Panc1 (cell line): ENCODE results near the gene CCDC102A. TPM values are rescaled to one million over a fixed set of nuclear protein-coding genes. Genes with fewer than 3 reads are reported as not detected.

Experiments
- ATAC-seq: fragments of 200-7000 bp; cut with Tn5 transposase; 2 replicates; pipeline ENCODE4 v1.9.1; 2020; ENCODE audit warnings: mild to moderate bottlenecking, moderate library complexity
- BruUV-seq: library from RNA; stranded (reverse); fragments of 400-500 nt; replicated peaks from 2 replicates; lab custom pipeline; 2021; lab: Mats Ljungman, UMichigan
- CTCF ChIA-PET: fragments of 300-600 bp; sonication (Branson Sonifier 250); formaldehyde crosslinking; loops from one replicate; lab custom pipeline; 2022; ENCODE audit warnings: antibody characterized with exemption; lab: Charles Lee
- POLR2A ChIA-PET: fragments of 300-600 bp; sonication (Branson Sonifier 250); formaldehyde crosslinking; loops from one replicate; lab custom pipeline; 2022; ENCODE audit warnings: antibody characterized with exemption; lab: Charles Lee
- DNase-seq: peaks from one replicate; pipeline ENCODE4 v3.0.0-alpha.2; 2010; ENCODE audit warnings: low read depth, low spot score
- H3K27ac ChIP-seq: 2 replicates; pipeline ENCODE4 v1.5.1; 2011; ENCODE audit warnings: mild to moderate bottlenecking, low read length, inconsistent platforms
- H3K27me3 ChIP-seq: fragments of 200-500 bp; sonication (Bioruptor generic); 2 replicates; pipeline ENCODE4 v1.6.0; 2014; ENCODE audit warnings: low read length, inconsistent platforms; ENCODE audit not compliant: control insufficient read depth, insufficient read depth
- H3K36me3 ChIP-seq: fragments of 200-500 bp; sonication (Bioruptor generic); 2 replicates; pipeline ENCODE4 v1.5.1; 2014; ENCODE audit warnings: inconsistent platforms, mild to moderate bottlenecking, low read length, moderate library complexity; ENCODE audit not compliant: control insufficient read depth, insufficient read depth
- H3K4me1 ChIP-seq: 2 replicates; pipeline ENCODE4 v1.5.1; 2011; ENCODE audit warnings: inconsistent platforms, mild to moderate bottlenecking, low read length, moderate library complexity; ENCODE audit not compliant: control insufficient read depth, insufficient read depth
- H3K4me3 ChIP-seq, 2 experiments: 2 replicates each; pipeline ENCODE4 v1.5.1; 2011 to 2012; ENCODE audit warnings: low read depth in 2 of 2, low read length in 2 of 2, mild to moderate bottlenecking in 2 of 2, inconsistent platforms in 1 of 2, moderate library complexity in 1 of 2
- H3K9me3 ChIP-seq: fragments of 200-500 bp; sonication (Bioruptor generic); 2 replicates; pipeline ENCODE4 v1.5.1; 2014; ENCODE audit warnings: low read depth, mild to moderate bottlenecking, inconsistent platforms, low read length, moderate library complexity; ENCODE audit not compliant: control insufficient read depth, insufficient read depth
- POLR2AphosphoS5 ChIP-seq: IDR thresholded peaks from 2 replicates; pipeline ENCODE4 v1.6.1; 2012; ENCODE audit warnings: mild to moderate bottlenecking, low read depth, low read length, moderate library complexity
- REST ChIP-seq, 2 experiments: IDR thresholded peaks; 2 replicates each; pipeline ENCODE4 v1.6.1; 2011 to 2012; ENCODE audit warnings: low read depth in 2 of 2, control low read depth in 1 of 2, low read length in 1 of 2, mild to moderate bottlenecking in 1 of 2, moderate library complexity in 1 of 2; ENCODE audit not compliant: insufficient read depth in 1 of 2
- SIN3A ChIP-seq: IDR thresholded peaks from 2 replicates; pipeline ENCODE4 v1.6.1; 2012; ENCODE audit warnings: low read depth, mild to moderate bottlenecking, low read length, moderate library complexity, borderline replicate concordance; ENCODE audit not compliant: insufficient read depth
- TCF7L2 ChIP-seq: IDR thresholded peaks from 2 replicates; pipeline ENCODE4 v1.6.1; 2011; ENCODE audit warnings: mild to moderate bottlenecking, low read depth, low read length, inconsistent platforms
- in situ Hi-C: cut with HindIII; loops from 2 replicates; pipeline ENCODE4 v1.10.0; 2016; ENCODE audit warnings: low sequenced_read_pairs, low pct_unique_long_range_greater_than_20kb
- intact Hi-C: fragments of 100-400 bp; cut with micrococcal nuclease; formaldehyde crosslinking; loops from one replicate; pipeline ENCODE4 v1.10.0; 2022; ENCODE audit not compliant: unreplicated experiment
- total RNA-seq: library from RNA; stranded (reverse); gene quantifications from one replicate; pipeline ENCODE4 v1.2.1, GENCODE V29; 2021; ENCODE audit not compliant: unreplicated experiment
- TF ChIP-seq, protein P1 (sequence below): fragments of 450-650 bp; IDR thresholded peaks from 2 replicates; pipeline ENCODE4 v1.5.1; 2017; ENCODE audit warnings: mild to moderate bottlenecking

Gene CCDC102A
- total RNA-seq, 1 experiment from 2014 or later = 12.9 TPM

GRCh38 chr16:57555831-57556230 is 19.5 kb upstream of the CCDC102A start:
- Histone ChIP-seq H3K27ac (no peak overlapping the region), H3K4me1 (no peaks in the 10 kb centered on the region), H3K9me3 (no peaks in the 10 kb centered on the region), H3K27me3 (peaks cover 2% of the 10 kb centered on the region; the same call in 1 of the 2 replicates), H3K36me3 (no peaks in the 10 kb centered on the region), H3K4me3 (no peak overlapping the region)
- ATAC-seq (no peak), DNase-seq (no peak)
- intact Hi-C loops (no loop called here), in situ Hi-C loops (no loop called here)
- ChIA-PET POLR2A (no interaction called here), CTCF (no interaction called here)
- TF ChIP-seq, protein P1, sequence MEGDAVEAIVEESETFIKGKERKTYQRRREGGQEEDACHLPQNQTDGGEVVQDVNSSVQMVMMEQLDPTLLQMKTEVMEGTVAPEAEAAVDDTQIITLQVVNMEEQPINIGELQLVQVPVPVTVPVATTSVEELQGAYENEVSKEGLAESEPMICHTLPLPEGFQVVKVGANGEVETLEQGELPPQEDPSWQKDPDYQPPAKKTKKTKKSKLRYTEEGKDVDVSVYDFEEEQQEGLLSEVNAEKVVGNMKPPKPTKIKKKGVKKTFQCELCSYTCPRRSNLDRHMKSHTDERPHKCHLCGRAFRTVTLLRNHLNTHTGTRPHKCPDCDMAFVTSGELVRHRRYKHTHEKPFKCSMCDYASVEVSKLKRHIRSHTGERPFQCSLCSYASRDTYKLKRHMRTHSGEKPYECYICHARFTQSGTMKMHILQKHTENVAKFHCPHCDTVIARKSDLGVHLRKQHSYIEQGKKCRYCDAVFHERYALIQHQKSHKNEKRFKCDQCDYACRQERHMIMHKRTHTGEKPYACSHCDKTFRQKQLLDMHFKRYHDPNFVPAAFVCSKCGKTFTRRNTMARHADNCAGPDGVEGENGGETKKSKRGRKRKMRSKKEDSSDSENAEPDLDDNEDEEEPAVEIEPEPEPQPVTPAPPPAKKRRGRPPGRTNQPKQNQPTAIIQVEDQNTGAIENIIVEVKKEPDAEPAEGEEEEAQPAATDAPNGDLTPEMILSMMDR = no peak
- TF ChIP-seq REST (IDR thresholded peaks at IDR 0.05; ENCODE audit: insufficient read depth in 1 of 2, low read depth in 2 of 2, low read length in 1 of 2) (no peak), SIN3A (no peak), TCF7L2 (no peak), POLR2AphosphoS5 (no peak)
- BruUV-seq = no TSS peak

GRCh38 chr16:57551057-57551456 is 14.7 kb upstream of the CCDC102A start:
- ATAC-seq = no peak
- Histone ChIP-seq H3K4me1 (no peaks in the 10 kb centered on the region), H3K36me3 (no peaks in the 10 kb centered on the region), H3K4me3 (no peak overlapping the region), H3K9me3 (no peaks in the 10 kb centered on the region), H3K27ac (no peak overlapping the region), H3K27me3 (no peaks in the 10 kb centered on the region)
- TF ChIP-seq, protein P1 = no peak
- TF ChIP-seq TCF7L2 (no peak), SIN3A (no peak), REST (IDR thresholded peaks at IDR 0.05; ENCODE audit: insufficient read depth in 1 of 2, low read depth in 2 of 2, low read length in 1 of 2) (no peak), POLR2AphosphoS5 (no peak)
- in situ Hi-C loops = no loop called here
- no peak for DNase-seq
- BruUV-seq = no TSS peak
- intact Hi-C loops = no loop called here
- ChIA-PET CTCF (no interaction called here), POLR2A (no interaction called here)
